Esophagus (tissue), 2 donors: ENCODE data around the gene VIT. TPM values are rescaled to one million over a fixed set of nuclear protein-coding genes. Genes with fewer than 3 reads are reported as not detected.
A peak's percentile ranks its signal among the peaks of the same experiment; 100 is the strongest.

Source experiments
- H3K27ac ChIP-seq, 2 donors: one replicate each; pipeline ENCODE4 v1.5.1; 2013; ENCODE audit warnings: low read depth in 2 of 2, mild to moderate bottlenecking in 2 of 2, inconsistent platforms in 1 of 2, low read length in 1 of 2, moderate library complexity in 1 of 2
- H3K27me3 ChIP-seq, 2 donors: one replicate each; pipeline ENCODE4 v1.6.1; 2013; ENCODE audit warnings: low read length in 2 of 2, control low read depth in 1 of 2, mild to moderate bottlenecking in 1 of 2; ENCODE audit not compliant: insufficient read depth in 2 of 2, control insufficient read depth in 1 of 2
- H3K36me3 ChIP-seq, 2 donors: one replicate each; pipeline ENCODE4 v1.6.1; 2013; ENCODE audit warnings: low read length in 1 of 2; ENCODE audit not compliant: control insufficient read depth in 2 of 2, insufficient read depth in 2 of 2
- H3K4me1 ChIP-seq, 2 donors: one replicate each; pipeline ENCODE4 v1.6.1; 2013; ENCODE audit warnings: low read length in 1 of 2; ENCODE audit not compliant: control insufficient read depth in 2 of 2, insufficient read depth in 2 of 2
- H3K4me3 ChIP-seq, 2 donors: one replicate each; pipeline ENCODE4 v1.5.1; 2013; ENCODE audit warnings: low read length in 2 of 2, mild to moderate bottlenecking in 2 of 2, low read depth in 1 of 2, moderate library complexity in 1 of 2
- H3K9me3 ChIP-seq, 2 donors: one replicate each; pipeline ENCODE4 v1.6.1; 2013; ENCODE audit warnings: mild to moderate bottlenecking in 2 of 2, low read depth in 1 of 2, low read length in 1 of 2, moderate library complexity in 1 of 2; ENCODE audit not compliant: control insufficient read depth in 2 of 2, insufficient read depth in 1 of 2
- WGBS, 2 donors: extraction: QIAGEN DNeasy Blood & Tissue Kit; methylation state at CpG; one replicate each; pipeline ENCODE4 v1.1.7; 2013; 5-methylcytosine and 5-hydroxymethylcytosine counted together
- polyA plus RNA-seq, 2 donors: library from polyadenylated mRNA; stranded (reverse); fragments of 200-250 nt; gene quantifications; one replicate each; pipeline ENCODE4 v1.2.3, GENCODE V29; 2013
- donor health status: healthy with polysubstance abuse.
- donor health status: Bipolar disorder and iron deficiency.

Gene VIT
- polyA plus RNA-seq, 2 donors = 2.8 to 4.0 TPM

- Histone ChIP-seq H3K36me3 (no peaks in the 10 kb centered on the region), H3K4me1 (no peaks in the 10 kb centered on the region), H3K9me3 (no peaks in the 10 kb centered on the region), H3K27ac (no peak overlapping the region), H3K4me3 (no peak overlapping the region), H3K27me3 (no peaks in the 10 kb centered on the region)
- 87 to 92% methylated on average over 3 of the region's 3 CpGs for WGBS, 2 donors
These were observed 21.2 kb downstream of the VIT start for GRCh38 chr2:36717603-36718266.

GRCh38 chr2:36727550-36727949 is 31.0 kb downstream of the VIT start:
- Histone ChIP-seq H3K9me3 (peaks cover 0 to 3% of the 10 kb centered on the region in 2 donors), H3K27ac (no peak overlapping the region), H3K27me3 (no peaks in the 10 kb centered on the region), H3K36me3 (no peaks in the 10 kb centered on the region), H3K4me1 (no peaks in the 10 kb centered on the region), H3K4me3 (no peak overlapping the region)
- WGBS, 2 donors = 88 to 95% methylated on average over 3 of the region's 3 CpGs

GRCh38 chr2:36729067-36729466 is 32.6 kb downstream of the VIT start:
- 67% methylated on average over 4 of the region's 4 CpGs for WGBS, 2 donors
- Histone ChIP-seq H3K27ac (no peak overlapping the region), H3K9me3 (peaks cover 0 to 3% of the 10 kb centered on the region in 2 donors), H3K27me3 (no peaks in the 10 kb centered on the region), H3K36me3 (no peaks in the 10 kb centered on the region), H3K4me3 (no peak overlapping the region), H3K4me1 (no peaks in the 10 kb centered on the region)

DNA sequence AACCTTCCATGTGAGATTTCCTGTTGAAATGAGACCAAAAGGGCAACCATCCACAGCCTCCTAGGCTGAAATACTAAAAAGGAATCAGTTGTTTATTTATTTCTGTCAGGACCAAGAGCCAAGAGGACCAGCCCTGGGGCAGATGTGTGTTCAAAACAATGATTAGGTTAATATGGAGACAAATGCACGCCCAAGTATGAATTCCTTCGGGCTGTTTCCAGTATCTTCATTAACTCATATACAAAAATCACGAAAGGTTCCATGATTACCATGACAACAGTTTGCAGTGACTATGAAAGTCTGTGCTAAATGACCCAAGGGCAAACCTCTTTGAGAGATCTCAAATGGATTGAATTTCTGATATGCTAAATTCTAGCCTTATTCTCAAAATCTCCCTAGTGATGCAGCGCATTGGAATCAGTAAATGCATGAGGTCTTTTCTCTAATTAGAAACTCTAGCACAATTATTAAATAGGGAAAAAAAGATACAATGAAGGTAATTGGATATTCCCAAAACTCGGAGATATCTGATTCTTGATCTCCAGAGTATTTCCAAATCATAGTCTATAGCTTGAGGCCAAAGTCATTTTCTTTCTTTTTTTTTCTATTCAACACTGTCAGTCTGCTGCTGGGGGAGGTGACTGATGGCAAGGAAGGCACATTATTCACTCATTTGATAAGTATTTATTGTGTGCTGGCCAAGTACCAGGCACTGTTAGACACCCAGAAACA is 35.6 kb downstream of the VIT start:
- no peaks in the 10 kb centered on the region for H3K4me1 ChIP-seq
- peaks cover 0 to 3% of the 10 kb centered on the region in 2 donors for H3K9me3 ChIP-seq
- H3K27ac ChIP-seq = no peak overlapping the region
- H3K36me3 ChIP-seq = no peaks in the 10 kb centered on the region
- no peaks in the 10 kb centered on the region for H3K27me3 ChIP-seq
- 23 to 41% methylated on average over 5 of the region's 5 CpGs for WGBS, 2 donors
- no peak overlapping the region for H3K4me3 ChIP-seq

DNA sequence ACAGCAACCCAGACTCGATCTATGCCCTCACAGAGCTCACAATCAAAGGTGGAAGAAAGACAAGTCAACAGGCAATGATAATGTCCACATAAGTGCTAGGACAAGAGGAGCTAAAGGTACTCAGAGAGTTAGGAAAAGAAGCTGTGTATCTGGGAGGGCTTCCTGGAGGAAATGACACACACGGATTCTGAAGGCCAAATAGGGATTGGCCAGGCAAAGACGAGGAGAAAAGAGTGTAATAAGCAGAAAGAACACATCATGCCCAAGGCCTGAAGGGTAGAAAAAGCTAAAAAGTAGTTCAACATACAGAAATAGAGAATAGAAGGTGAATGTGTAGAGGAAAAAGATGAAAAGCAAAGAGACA is 36.1 kb downstream of the VIT start:
- no peaks in the 10 kb centered on the region for H3K27me3 ChIP-seq
- H3K9me3 ChIP-seq = peaks cover 0 to 3% of the 10 kb centered on the region in 2 donors
- no peak overlapping the region for H3K27ac ChIP-seq
- no peaks in the 10 kb centered on the region for H3K36me3 ChIP-seq
- H3K4me3 ChIP-seq = no peak overlapping the region
- no peaks in the 10 kb centered on the region for H3K4me1 ChIP-seq
- WGBS, 2 donors = 59 to 67% methylated on average over 3 of the region's 3 CpGs

GRCh38 chr2:36733215-36733614 is 36.7 kb downstream of the VIT start:
- peaks cover 0 to 3% of the 10 kb centered on the region in 2 donors for H3K9me3 ChIP-seq
- H3K36me3 ChIP-seq = no peaks in the 10 kb centered on the region
- WGBS, 2 donors = 88 to 92% methylated on average over 3 of the region's 3 CpGs
- no peak overlapping the region for H3K4me3 ChIP-seq
- H3K27me3 ChIP-seq = no peaks in the 10 kb centered on the region
- H3K4me1 ChIP-seq = no peaks in the 10 kb centered on the region
- H3K27ac ChIP-seq = peak overlapping the region in 1 of 2 donors; percentile 3

DNA sequence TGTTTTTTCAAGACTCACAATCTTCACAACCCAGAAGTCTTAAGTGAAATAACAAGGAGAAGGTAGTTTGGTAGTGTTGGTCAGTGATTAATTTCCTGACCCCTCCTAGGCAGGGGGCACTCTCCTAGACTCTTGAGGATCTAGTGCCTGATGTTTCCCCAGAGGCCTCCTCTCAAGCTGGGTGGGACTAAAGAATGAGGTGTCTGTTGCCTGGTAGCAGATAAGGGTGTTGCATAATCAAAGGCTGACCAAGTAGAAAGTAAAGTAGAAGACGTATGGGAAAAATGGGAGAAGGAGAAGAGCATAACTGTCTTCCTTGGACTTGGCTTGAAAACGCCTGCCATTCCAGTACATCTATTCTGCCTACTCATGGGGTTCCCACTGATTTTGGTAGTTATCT is 37.8 kb downstream of the VIT start:
- H3K9me3 ChIP-seq = peaks cover 0 to 3% of the 10 kb centered on the region in 2 donors
- H3K27ac ChIP-seq = no peak overlapping the region
- H3K27me3 ChIP-seq = no peaks in the 10 kb centered on the region
- 81 to 88% methylated on average over 2 of the region's 2 CpGs for WGBS, 2 donors
- no peaks in the 10 kb centered on the region for H3K36me3 ChIP-seq
- no peak overlapping the region for H3K4me3 ChIP-seq
- no peaks in the 10 kb centered on the region for H3K4me1 ChIP-seq

DNA sequence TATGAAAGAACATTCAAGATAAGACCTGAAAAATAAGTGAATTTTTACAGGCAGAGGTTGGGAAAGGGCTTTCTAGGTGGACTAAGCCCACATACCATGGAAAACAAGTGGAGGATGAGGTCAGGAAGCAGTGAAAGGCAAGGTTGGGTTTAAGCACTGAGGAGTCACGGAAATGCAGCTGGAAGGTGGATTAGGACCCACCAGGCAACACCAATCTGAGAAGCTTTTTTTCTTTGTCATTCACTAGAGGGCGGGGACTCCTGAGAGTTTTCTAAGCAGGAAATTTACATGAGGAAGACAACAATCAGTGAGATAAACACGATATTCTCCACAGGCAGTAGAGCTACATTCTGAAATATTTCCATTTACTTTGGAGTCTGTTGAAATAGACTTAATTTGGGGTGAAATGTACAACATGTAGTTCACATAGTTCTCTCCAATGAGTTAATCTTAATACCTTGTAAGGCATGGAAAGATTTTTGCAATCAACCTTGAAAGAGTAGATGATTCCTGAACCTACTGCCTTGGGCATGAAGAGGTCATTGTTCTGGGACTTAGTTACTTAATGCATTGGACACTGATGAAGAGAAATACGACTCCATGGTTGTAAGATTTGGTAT is 40.7 kb downstream of the VIT start:
- Histone ChIP-seq H3K4me1 (no peaks in the 10 kb centered on the region), H3K4me3 (no peak overlapping the region), H3K36me3 (no peaks in the 10 kb centered on the region), H3K27me3 (no peaks in the 10 kb centered on the region), H3K27ac (no peak overlapping the region), H3K9me3 (no peaks in the 10 kb centered on the region)
- WGBS, 2 donors = 48 to 55% methylated on average over 4 of the region's 4 CpGs

DNA sequence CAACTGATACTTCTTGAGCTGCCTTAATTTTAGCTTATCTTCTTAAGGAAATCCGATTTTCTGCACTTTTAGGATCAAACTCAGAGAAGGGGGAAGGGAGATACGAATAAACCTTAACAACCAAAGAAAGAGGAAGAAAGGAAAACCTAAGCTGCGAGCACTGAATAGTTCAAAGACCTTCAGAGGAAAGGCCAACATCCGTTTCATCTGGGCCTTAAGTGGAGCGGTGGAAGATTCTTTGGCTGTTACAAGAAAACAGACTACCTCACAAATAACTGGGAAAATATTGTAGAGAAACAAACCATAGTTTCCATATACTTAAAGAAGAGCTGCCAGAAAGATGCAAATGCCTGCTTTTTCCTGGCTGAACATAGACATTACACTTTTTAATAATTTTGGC is 43.6 kb downstream of the VIT start:
- Histone ChIP-seq H3K27me3 (no peaks in the 10 kb centered on the region), H3K9me3 (no peaks in the 10 kb centered on the region), H3K4me1 (no peaks in the 10 kb centered on the region), H3K4me3 (no peak overlapping the region), H3K36me3 (no peaks in the 10 kb centered on the region), H3K27ac (no peak overlapping the region)
- 67 to 72% methylated on average over 5 of the region's 5 CpGs for WGBS, 2 donors
